Measurements from ENCODE around the gene BRSK2. TPM values are rescaled to one million over a fixed set of nuclear protein-coding genes. Genes with fewer than 3 reads are reported as not detected.

The BRSK2 gene
- polyA plus RNA-seq, 3 donors, result 0.67 to 50.2 (median 0.82) TPM

DNA sequence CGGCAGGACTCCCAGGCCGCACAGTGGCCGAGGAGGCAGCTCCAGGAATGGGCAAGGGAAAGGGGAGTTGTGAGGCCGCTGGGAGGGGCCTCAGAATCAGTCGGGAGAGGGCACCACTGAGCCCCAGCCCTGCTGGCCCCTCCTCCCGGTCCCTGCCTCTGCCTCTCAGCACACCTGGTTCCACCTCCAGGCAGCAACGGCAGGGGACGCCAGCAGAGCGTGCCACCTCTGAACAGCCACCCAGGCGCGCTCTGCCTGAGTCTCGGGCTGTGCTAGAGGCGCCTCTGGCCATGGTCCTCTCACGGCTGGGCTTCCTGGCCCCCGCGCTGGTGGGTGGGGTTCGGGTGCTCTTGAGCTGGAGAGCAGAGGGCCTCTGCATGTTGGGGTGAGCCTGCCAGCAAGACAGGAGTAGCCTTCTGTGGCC is 63.9 kb downstream of the BRSK2 start:
- WGBS, 3 donors, result 14 to 41% (median 18%) methylated on average over 15 to 17 of the region's 17 CpGs
- no peak overlapping the region for H3K27ac ChIP-seq (ENCODE audit: low read depth, low read length)

DNA sequence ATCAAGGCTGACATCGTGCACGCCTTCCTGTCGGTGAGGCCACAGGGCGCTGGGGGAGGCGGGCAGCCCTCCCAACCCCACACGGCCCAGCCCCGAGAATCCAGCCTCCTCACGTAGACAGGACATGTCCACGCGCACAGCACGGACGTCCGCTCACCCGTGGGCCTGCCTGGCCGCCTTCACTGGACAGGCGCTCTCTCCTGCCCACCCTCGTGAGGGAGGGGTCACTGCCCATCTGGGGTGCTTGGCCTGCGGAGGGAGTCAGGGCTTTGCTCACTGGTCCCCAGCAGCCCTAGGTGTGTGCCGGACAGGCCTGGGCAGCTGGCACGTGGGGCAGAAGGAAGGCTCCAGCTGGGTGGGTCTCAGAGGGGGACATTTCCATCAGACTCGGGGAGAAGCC is 64.8 kb downstream of the BRSK2 start:
- 64 to 79% (median 65%) methylated on average over 19 to 21 of the region's 21 CpGs for WGBS, 3 donors
- H3K27ac ChIP-seq (ENCODE audit: low read depth, low read length), result no peak overlapping the region

DNA sequence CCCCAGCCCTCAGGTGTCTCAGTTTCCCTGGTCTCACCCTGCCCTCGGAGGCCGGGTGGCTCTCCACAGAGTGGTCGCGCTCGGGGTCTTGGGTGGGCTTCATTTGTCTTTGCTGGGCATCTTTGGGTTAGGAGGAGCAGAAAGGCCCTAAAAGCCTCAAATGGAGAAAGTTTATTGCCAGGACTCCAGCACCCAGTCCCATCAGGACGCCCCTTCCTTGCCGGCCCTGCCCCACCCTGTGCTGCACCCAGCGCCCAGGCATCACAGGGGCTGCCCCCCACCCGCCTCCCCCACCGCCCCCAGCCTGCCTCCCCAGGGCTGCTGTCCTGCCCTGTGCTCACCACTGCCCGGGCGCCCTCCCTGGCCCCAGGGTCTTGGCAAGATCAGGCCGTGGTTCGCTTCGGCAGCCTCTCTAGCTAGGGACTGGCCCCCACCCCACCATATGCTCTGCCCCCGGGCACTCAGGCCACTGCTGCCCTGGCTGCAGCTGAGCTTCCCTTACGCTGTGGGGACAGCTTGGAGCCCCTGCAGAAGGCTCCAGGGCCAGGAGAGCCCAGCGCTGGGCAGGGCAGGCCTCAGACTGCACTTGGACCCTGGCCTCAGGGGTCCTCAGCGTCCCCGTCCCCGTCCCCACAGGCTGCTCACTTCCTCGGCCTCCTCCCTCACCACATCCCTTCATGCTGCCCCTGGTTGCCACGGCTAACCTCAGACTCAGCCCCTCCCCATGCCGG is 65.5 kb downstream of the BRSK2 start:
- WGBS, 3 donors, result 72 to 89% (median 73%) methylated on average over 21 to 24 of the region's 24 CpGs
- H3K27ac ChIP-seq (ENCODE audit: low read depth, low read length), result no peak overlapping the region

DNA sequence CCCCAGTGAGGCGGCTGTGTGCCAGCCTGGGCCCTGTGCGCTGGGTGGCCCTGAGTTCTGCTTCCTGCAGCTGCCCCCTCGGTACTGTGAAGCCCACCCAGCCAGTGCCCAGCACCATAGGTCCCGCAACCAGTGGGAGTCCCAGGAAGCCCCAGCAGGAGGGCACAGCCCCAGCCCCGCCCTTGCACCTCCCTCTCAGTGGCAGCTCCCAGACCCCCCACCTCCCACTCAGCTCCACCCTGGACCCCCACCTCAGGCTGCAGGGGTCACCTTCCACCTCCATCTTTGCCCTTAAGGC is 66.0 kb downstream of the BRSK2 start:
- 61 to 81% (median 74%) methylated on average over 4 to 5 of the region's 5 CpGs for WGBS, 3 donors
- no peak overlapping the region for H3K27ac ChIP-seq (ENCODE audit: low read depth, low read length)

DNA sequence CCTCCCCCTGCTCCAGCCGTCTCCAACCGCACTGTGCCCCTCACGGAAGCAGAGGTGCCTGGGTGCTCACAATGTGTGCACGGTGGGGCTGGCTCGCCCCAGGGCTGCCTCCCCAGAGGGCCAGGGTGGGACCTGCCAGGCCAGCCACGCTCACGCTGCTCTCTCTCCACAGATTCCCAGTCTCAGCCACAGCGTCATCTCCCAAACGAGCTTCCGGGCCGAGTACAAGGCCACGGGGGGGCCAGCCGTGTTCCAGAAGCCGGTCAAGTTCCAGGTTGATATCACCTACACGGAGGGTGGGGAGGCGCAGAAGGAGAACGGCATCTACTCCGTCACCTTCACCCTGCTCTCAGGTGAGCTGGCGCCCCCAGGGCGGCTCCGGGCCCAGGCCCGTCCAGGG is 66.4 kb downstream of the BRSK2 start:
- 52 to 76% (median 71%) methylated on average over 22 of the region's 22 CpGs for WGBS, 3 donors
- H3K27ac ChIP-seq (ENCODE audit: low read depth, low read length), result no peak overlapping the region

DNA sequence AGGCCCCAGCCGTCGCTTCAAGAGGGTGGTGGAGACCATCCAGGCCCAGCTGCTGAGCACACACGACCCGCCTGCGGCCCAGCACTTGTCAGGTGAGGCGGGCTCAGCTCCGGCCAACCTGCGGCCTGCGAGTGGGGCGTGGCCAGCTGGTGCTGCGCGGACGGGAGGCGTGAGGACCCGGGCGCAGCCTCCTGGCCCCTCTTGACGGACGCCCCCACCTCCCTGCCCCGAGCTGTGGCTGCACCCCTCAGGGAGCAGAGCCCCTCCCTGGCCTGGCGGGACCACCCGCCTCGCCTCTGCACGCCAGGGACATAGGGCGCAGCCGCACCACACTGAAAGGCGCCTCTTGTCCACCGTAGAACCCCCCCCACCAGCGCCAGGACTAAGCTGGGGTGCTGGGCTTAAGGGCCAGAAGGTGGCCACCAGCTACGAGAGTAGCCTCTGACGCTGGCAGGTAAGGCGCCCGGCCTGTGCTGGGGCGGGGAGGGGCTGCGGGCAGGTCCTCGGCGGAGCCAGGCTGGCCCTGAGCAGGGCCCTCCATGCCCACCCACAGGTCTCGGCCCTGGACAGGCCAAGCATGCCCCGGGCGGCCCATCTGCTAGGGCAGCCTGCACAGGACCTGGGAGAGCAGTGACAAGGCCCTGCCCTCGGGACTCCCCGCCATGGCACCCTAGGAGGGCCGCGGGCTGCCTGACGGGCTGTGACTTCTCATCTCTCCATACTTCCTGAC is 67.0 kb downstream of the BRSK2 start:
- 88 to 90% (median 89%) methylated on average over 44 of the region's 44 CpGs for WGBS, 3 donors
- no peak overlapping the region for H3K27ac ChIP-seq (ENCODE audit: low read depth, low read length)

DNA sequence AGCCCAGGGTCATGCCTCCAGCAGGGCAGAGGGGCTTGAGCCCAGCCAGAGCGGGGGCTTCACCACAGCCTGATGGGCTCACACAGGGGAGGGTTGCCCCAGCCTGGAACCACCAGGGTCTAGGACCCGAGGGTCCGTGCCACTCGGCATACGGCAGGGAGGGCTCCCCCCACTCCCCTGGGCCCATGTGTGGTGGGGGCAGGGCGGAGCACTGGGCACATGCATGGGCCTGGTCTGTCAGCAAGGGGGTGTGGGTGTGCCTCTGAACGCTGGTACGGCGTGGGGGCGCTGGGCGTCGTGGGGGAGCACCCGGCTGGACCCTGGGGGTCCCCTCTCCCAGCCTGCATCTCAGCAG is 67.6 kb downstream of the BRSK2 start:
- no peak overlapping the region for H3K27ac ChIP-seq (ENCODE audit: low read depth, low read length)
- WGBS, 3 donors, result 83 to 86% (median 85%) methylated on average over 11 to 13 of the region's 13 CpGs

DNA sequence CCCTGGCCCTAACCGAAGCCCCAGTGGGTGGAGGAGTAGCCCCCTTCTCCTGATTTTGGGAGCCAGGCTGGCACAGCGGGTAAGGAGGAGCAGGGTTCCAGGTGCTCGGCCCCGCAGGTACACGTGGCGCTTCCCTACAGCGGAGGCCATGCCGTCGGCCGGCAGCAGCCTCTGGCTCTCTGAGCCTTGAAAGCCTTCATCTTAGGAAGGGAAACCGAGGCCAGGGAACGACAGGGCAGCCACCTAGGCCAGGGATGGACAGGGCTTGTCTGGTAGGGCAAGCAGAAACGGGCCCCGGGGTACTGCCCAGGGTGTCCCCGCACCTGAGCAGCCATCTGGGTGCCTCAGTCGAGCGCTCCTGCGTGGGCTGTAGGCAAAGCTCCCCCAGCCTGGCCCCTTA is 68.1 kb downstream of the BRSK2 start:
- 86 to 91% (median 89%) methylated on average over 18 of the region's 18 CpGs for WGBS, 3 donors
- no peak overlapping the region for H3K27ac ChIP-seq (ENCODE audit: low read depth, low read length)

DNA sequence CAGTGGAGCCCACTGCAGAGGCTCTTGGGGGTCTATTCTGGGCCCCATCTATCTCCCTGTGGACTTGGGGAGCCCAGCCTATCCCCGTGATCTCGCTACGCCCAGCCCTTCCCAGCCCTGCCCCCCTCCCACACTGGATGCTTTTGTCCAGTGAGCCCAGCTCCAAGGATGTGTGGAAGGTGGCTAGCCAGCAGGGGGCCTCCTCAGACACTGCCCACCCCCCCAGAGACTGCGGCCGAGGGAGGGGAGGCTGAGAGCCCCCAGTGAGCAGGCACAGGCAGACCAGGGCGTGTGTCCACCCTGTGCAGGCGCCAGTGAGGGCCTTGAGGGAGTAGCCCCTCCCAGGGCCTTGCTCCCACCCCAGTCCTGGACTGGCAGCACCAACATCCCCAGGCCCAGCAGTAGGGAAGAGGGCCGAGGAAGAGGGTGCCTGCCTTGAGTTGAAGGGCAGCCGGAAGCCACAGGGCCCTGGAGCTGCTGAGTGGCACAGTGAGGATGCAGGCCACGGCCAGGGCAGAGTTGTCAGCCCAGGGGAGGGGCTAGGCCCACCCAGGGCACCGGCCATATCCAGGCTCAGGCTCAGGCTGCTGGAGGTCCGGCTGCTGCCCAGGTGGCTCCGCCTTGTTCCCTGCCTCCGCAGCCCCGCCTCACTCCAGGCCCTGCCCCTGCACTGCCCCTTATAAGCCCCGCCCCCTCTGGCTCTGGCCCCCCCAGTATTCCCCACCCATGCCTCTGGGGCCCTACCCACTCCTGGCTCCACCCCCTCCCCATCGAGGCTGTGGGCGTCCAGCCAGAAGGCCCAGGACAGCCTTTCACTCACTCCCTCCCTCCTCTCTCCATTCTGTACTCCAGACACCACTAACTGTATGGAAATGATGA is 68.8 kb downstream of the BRSK2 start:
- WGBS, 3 donors, result 41 to 57% (median 45%) methylated on average over 12 to 18 of the region's 18 CpGs
- H3K27ac ChIP-seq (ENCODE audit: low read depth, low read length), result no peak overlapping the region

DNA sequence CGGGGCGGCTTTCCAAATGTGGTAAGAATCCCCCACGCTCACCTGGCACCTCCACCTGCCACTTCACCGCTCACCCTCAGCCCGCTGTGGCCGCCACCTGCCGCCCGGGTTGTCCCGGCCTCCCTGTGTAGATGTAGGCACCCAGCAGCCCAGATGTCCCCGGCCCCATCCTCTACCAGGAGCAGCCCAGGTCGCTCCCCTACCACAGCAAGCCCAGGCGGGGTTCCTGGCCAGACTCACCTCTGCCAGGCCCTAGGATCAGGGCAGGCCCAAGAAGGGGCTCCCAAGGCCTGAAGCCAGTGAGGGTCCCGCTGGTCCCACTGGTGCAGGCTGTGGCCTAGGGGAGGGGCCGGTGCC is 69.5 kb downstream of the BRSK2 start:
- WGBS, 3 donors, result 77 to 79% (median 78%) methylated on average over 14 of the region's 14 CpGs
- no peak overlapping the region for H3K27ac ChIP-seq (ENCODE audit: low read depth, low read length)

DNA sequence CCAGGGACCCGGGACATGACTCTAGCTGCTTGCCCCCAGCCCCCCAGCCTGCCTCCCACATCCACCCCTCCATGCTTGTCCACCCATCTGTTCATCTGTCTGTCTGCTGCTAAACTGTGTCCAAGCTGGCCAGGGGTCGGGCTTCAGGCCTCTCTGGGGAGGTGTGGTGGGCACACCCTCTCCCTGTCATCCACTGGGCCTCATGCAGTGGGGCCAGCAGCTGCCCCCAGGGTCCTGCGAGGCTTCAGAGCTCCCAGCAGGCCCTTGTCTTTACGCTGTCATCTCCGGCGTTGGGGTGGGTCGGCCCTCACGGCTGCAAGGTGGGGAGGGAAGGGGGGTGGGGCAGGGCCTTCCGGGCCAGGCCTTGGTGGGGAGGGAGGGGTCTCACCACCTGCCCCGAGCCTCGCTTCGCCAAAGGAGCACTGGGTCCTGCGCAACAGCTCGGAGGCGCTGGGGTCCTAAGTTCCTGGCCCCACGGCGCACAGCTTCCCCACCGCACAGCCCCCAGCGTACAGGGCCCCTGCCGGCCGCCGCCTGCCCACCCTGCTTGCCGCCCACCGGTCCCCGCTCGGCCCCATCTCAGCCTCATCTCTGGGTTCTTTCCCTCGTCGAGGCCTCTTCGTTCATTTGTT is 70.1 kb downstream of the BRSK2 start:
- no peak overlapping the region for H3K27ac ChIP-seq (ENCODE audit: low read depth, low read length)
- 50 to 75% (median 58%) methylated on average over 20 to 29 of the region's 29 CpGs for WGBS, 3 donors

DNA sequence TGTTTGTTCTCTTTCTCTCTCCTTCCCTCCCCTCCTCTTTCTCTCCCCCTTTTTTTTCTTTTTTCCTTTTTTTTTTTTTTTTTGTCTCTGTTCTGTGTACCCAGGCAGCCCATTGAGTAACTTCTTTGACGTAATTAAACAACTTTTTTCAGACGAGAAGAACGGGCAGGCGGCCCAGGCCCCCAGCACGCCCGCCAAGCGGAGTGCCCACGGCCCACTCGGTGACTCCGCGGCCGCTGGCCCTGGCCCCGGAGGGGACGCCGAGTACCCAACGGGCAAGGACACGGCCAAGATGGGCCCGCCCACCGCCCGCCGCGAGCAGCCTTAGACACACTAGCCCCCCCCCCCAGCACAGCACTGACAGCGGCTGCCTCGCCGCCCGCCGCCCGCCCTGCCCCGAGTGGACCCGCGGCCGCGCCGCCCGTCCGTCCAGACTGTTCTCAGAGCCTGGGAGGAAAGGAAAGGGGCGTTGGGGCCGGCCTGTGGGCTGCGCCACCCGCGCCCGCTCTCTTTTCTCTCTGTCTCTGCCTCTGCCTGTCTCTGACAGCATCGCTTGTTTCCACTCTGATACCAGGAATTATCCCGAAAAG is 70.8 kb downstream of the BRSK2 start:
- WGBS, 3 donors, result 59 to 77% (median 70%) methylated on average over 28 to 44 of the region's 44 CpGs

DNA sequence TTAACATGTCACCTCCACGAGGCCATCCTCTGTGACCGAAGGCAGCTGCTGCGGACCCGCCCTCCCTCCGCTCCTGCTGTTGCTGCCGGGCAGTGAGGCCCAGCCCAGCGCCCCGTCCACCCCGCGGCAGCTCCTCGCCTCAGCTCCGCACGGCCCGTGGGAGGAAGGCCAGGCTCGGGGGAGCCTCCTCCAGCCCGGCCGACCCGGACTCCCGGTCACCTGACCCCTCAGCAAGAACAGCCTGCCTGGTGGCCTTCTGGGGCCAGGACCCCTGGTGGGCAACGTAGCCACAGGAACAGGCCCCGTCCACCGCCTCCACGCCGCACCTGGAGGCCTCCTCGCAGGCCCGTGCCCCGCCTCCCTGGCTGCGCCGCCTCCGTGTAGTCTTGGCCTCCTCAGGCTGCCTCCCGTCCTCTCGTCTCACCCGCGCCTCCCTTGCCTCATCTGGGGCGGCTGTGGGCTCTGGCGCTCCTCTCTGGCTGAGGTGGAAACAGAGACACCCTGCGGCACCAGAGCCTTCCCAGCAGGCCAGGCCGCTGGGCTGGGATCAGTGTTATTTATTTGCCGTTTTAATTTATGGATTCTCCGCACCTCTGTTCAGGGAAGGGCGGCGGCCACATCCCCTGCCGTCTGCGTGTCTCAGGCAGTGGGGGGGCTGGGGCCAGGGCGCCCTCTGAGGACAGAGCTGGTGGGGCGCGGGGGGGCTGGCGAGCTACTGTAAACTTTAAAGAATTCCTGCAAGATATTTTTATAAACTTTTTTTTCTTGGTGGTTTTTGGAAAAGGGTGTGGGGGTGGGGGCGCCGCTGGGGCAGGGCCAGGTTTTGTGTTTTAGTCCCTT is 71.5 kb downstream of the BRSK2 start:
- peak overlapping the region; percentile 13 for H3K27ac ChIP-seq (ENCODE audit: low read depth, low read length)

More for the DNA sequence above, 70.8 kb downstream of the BRSK2 start:
- peak overlapping the region; percentile 13 for H3K27ac ChIP-seq (ENCODE audit: low read depth, low read length)

DNA sequence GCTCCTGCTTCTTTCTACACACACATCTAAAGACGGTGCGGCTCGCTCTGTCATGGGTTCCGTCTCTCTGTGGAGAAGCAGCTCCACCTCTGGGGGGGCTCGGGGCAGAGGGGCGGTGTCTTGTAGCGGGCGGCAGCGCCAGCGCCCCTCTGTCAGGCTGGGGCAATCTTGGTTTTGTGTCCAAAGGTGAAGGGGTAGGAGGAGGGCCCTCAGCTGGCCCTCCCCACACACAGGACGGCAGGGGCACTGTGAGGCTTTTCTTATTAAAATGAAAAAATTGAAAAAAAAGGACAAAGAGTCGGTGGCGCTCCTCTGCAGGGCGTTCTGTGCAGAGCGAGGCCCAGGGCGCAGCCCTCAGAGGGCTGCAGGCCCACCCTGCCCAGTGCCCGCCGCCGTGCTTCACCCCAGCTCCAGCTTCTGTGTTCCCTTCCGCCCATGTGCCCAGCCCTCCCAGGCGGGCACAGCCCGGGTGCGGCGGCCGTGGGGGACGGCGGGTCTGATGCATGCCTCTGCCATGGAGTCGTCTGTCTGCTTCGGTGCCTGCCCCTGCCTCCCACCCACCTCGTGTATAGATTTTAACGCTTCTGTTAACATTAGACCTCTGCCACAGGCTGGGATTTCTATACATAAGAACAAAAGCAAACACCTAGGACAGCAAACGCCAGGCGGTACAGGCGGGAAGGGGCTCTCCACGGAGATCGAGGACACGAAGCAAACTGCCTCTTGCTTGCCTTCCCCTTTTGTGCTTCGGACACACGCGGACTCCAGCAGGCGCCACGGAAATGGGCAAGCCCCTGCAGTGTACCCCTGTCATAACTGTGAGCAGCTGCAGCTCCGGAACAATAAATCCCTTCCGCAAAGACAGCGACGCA is 72.3 kb downstream of the BRSK2 start:
- WGBS, 3 donors, result 87 to 92% (median 92%) methylated on average over 45 to 46 of the region's 46 CpGs
- no peak overlapping the region for H3K27ac ChIP-seq (ENCODE audit: low read depth, low read length)

More for the DNA sequence above, 71.5 kb downstream of the BRSK2 start:
- WGBS, 3 donors, result 67 to 79% (median 74%) methylated on average over 50 of the region's 50 CpGs

DNA sequence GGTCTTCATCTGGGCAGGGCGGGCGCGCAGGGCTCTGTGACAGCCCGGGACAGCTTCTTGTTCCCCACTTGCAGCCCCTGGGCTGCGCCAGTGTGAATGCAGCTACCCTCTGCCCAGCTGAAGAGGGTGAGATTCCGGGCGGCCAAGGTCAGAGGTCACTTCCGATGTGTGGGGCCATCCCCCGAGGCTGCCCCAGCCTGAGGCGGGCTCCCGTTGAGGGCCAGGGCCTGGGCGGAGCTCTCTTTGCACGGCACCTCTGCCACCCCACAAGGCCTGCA is 72.9 kb downstream of the BRSK2 start:
- no peak overlapping the region for H3K27ac ChIP-seq (ENCODE audit: low read depth, low read length)
- 82 to 89% (median 89%) methylated on average over 13 of the region's 13 CpGs for WGBS, 3 donors

DNA sequence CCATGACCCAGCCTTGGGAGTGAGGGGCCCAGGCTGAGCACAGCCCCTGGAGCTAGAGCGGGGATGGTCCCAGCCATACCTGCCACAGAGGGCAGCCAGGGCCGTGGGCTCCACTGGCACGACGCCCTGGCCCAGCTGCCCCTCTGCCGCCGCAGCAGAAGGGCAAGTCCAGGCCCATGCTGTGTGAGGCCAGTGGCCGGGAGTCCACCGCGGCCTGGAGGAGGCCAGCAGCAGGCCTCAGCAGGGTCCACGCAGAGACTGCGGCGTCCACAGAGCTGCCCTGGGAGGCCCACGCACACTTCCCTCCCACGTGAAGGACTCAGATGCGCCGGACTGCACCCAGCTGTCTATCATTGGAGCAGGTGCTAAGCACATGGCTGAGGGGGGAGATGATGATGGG is 73.3 kb downstream of the BRSK2 start:
- WGBS, 3 donors, result 92 to 95% (median 95%) methylated on average over 16 of the region's 16 CpGs
- no peak overlapping the region for H3K27ac ChIP-seq (ENCODE audit: low read depth, low read length)

DNA sequence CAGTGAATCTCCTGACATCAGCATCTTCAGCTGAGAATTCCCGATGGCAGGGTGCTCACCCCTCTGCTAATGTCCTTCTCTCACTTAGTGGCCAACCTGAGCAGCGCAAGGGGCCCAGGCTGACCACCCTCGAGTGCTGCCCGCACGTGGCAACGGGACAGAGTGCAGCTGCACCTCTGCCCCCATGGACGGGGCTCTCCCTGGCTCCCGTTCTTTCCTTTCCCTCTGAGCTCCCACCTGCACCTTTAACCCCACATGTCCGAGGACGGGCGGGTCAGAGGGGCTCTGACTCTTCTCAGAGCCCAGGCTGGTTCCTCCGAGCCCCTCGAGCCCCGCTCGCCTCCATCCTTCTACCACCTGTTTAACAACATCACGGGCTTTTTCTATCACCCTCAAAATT is 77.0 kb downstream of the BRSK2 start:
- WGBS, 3 donors, result 81 to 91% (median 90%) methylated on average over 16 of the region's 16 CpGs
- H3K27ac ChIP-seq (ENCODE audit: low read depth, low read length), result no peak overlapping the region
